Prostate gland (tissue), 2 donors: ENCODE data around the gene EPN3.

Source experiments
- CTCF ChIP-seq, 4 experiments: fragments of 200-600 bp in 2 of 4; fragments of 450-650 bp in 2 of 4; sonication (generic) in 2 of 4; IDR thresholded peaks; 1 replicate in 3 of 4; 2 replicates in 1 of 4; pipeline ENCODE4 v1.5.1; 2016 to 2019; ENCODE audit warnings: antibody characterized with exemption in 4 of 4, mild to moderate bottlenecking in 2 of 4, moderate library complexity in 2 of 4
- POLR2A ChIP-seq: fragments of 450-650 bp; IDR thresholded peaks from one replicate; pipeline ENCODE4 v1.6.1; 2016; ENCODE audit warnings: antibody characterized with exemption, mild to moderate bottlenecking
- POLR2AphosphoS5 ChIP-seq: sonication (generic); formaldehyde crosslinking; IDR thresholded peaks from one replicate; pipeline ENCODE4 v1.6.1; 2017; ENCODE audit warnings: antibody characterized with exemption

DNA sequence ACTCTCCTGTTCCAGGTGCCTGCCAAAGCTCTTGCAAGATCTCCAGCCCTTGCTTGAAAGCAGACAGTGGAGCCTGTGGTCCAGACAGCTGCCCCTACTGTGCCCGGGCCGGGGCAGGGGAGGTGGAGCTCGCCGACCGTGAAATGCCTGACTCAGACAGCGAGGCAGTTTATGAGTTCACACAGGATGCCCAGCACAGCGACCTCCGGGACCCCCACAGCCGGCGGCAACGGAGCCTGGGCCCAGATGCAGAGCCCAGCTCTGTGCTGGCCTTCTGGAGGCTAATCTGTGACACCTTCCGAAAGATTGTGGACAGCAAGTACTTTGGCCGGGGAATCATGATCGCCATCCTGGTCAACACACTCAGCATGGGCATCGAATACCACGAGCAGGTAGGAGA is 45.6 kb downstream of the EPN3 start:
- TF ChIP-seq CTCF (IDR thresholded peaks at IDR 0.05) (no peak), POLR2AphosphoS5 (no peak), POLR2A (no peak)
